Fibroblast of skin of abdomen (primary cell): ENCODE data around the gene FAM151B.

ENCODE experiments used
- DNase-seq: peaks from one replicate; pipeline ENCODE4 v3.0.0-alpha.2; 2013

FAM151B gene

GRCh38 chr5:80590766-80591165, 102.9 kb downstream of the FAM151B start:
- DNase-seq = no peak

- no peak for DNase-seq
These were observed 103.5 kb downstream of the FAM151B start for GRCh38 chr5:80591352-80591751.

GRCh38 chr5:80592105-80592504, 104.2 kb downstream of the FAM151B start:
- no peak for DNase-seq
